Activated CD4-positive, alpha-beta memory T cell treated with anti-CD3 and anti-CD28 coated beads for 36 hours (primary cell): ENCODE results near the gene ANKFN1. TPM values are rescaled to one million over a fixed set of nuclear protein-coding genes. Genes with fewer than 3 reads are reported as not detected.

ENCODE experiments used
- CTCF ChIA-PET: fragments of 350-600 bp; sonication (Branson Sonifier 250); formaldehyde crosslinking; loops from one replicate; lab custom pipeline; 2021; ENCODE audit warnings: antibody characterized with exemption, inconsistent platforms; lab: Charles Lee
- POLR2A ChIA-PET: fragments of 350-600 bp; sonication (Branson Sonifier 250); formaldehyde crosslinking; loops from one replicate; lab custom pipeline; 2021; ENCODE audit warnings: antibody characterized with exemption; lab: Charles Lee
- DNase-seq: peaks from one replicate; pipeline ENCODE4 v3.0.0-alpha.2; 2020
- H3K27ac Mint-ChIP-seq: one replicate; pipeline ENCODE4 v1.8.0; 2021; ENCODE audit warnings: mixed read lengths
- H3K27me3 Mint-ChIP-seq: one replicate; pipeline ENCODE4 v1.8.0; 2021; ENCODE audit warnings: mixed read lengths
- H3K36me3 Mint-ChIP-seq: one replicate; pipeline ENCODE4 v1.8.0; 2021; ENCODE audit warnings: mixed read lengths
- H3K4me1 Mint-ChIP-seq: one replicate; pipeline ENCODE4 v1.8.0; 2021; ENCODE audit warnings: low read depth, mixed read lengths
- H3K4me3 Mint-ChIP-seq: one replicate; pipeline ENCODE4 v1.8.0; 2021; ENCODE audit warnings: mild to moderate bottlenecking, mixed read lengths
- H3K9me3 Mint-ChIP-seq: one replicate; pipeline ENCODE4 v1.8.0; 2021; ENCODE audit warnings: mixed read lengths
- intact Hi-C: fragments of 100-400 bp; cut with micrococcal nuclease; formaldehyde crosslinking; loops from one replicate; pipeline ENCODE4 v1.15.1; 2023
- total RNA-seq, 2 experiments: library from RNA; stranded (reverse); gene quantifications; one replicate each; pipeline ENCODE4 v1.2.3, GENCODE V29; 2021

ANKFN1 gene
- total RNA-seq, 2 experiments from 2014 or later = not detected

GRCh38 chr17:56175299-56175955, 22.2 kb downstream of the ANKFN1 start:
- intact Hi-C loops = no loop called here
- Mint-ChIP-seq H3K27me3 (peaks cover 2% of the 10 kb centered on the region), H3K27ac (no peak overlapping the region), H3K4me1 (no peaks in the 10 kb centered on the region), H3K4me3 (no peak overlapping the region), H3K36me3 (no peaks in the 10 kb centered on the region), H3K9me3 (no peaks in the 10 kb centered on the region)
- ChIA-PET CTCF (no interaction called here), POLR2A (no interaction called here)
- DNase-seq = peak; percentile 9

DNA sequence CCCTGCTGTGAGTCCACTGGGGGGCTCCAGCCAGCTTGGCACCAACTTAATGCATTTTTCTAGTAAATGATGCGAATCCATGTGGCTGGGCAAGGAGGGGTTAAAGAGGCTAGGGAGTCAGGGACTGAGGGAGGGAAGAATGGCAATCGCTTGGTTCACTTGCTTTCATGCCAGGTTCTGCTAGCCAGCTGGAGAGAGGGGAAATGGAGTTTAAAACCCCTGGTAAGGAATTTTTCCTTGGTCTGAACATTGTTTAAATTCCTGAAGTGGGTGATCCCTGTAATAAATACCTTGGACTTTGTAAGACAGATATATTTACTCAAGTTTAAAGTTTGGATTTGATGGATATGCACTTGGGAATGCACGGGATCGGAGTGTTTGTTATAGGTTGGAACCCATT, 22.8 kb downstream of the ANKFN1 start:
- no peak overlapping the region for H3K27ac Mint-ChIP-seq
- no peak for DNase-seq
- H3K27me3 Mint-ChIP-seq = peaks cover 2% of the 10 kb centered on the region
- no peaks in the 10 kb centered on the region for H3K9me3 Mint-ChIP-seq
- H3K4me1 Mint-ChIP-seq = no peaks in the 10 kb centered on the region
- no peaks in the 10 kb centered on the region for H3K36me3 Mint-ChIP-seq
- ChIA-PET POLR2A (no interaction called here), CTCF (no interaction called here)
- intact Hi-C loops = no loop called here
- H3K4me3 Mint-ChIP-seq = no peak overlapping the region

DNA sequence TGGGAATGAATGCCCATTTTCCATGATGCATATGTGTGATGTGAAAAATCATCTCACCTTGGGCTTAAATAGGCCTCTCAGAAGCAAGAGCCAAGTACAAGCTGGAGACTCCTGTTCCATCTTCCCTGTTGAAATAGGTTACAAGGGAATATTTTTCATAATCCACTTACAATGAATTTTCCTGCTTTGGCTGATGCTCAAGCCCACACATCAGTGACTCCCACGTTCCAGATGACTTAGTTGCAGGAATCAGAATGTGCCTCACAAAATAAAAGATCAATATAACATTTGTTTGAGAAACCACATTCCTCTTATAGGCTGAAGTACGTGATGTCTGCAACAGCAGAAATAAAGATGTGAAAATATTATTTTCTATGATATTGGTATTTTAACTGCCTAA, 24.1 kb downstream of the ANKFN1 start:
- no peaks in the 10 kb centered on the region for H3K4me1 Mint-ChIP-seq
- no peak overlapping the region for H3K27ac Mint-ChIP-seq
- no peaks in the 10 kb centered on the region for H3K36me3 Mint-ChIP-seq
- DNase-seq = no peak
- H3K27me3 Mint-ChIP-seq = peaks cover 2% of the 10 kb centered on the region
- POLR2A ChIA-PET = no interaction called here
- CTCF ChIA-PET = no interaction called here
- H3K4me3 Mint-ChIP-seq = no peak overlapping the region
- H3K9me3 Mint-ChIP-seq = no peaks in the 10 kb centered on the region
- intact Hi-C loops = no loop called here

DNA sequence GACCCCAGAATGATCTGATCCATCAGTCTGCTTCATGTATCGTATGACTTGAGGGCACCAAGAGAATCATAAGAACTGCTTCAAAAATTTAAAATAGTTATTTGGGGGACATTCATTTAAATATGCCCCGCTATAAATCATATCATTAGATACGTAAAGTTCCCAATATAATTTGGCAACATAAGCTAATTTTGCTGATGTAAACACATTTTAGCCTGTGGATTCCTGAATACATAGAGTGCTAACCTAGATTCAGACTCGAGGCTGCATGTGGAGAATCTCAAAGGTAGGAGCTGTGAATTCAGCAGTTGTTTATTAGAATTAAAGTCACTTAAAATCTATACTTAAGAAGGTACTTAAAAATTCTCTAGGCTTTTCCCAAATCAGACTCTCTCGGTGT, 24.9 kb downstream of the ANKFN1 start:
- CTCF ChIA-PET = no interaction called here
- H3K27me3 Mint-ChIP-seq = peaks cover 2% of the 10 kb centered on the region
- no peaks in the 10 kb centered on the region for H3K9me3 Mint-ChIP-seq
- H3K4me3 Mint-ChIP-seq = no peak overlapping the region
- H3K4me1 Mint-ChIP-seq = no peaks in the 10 kb centered on the region
- no peak for DNase-seq
- POLR2A ChIA-PET = no interaction called here
- intact Hi-C loops = no loop called here
- no peaks in the 10 kb centered on the region for H3K36me3 Mint-ChIP-seq
- no peak overlapping the region for H3K27ac Mint-ChIP-seq

DNA sequence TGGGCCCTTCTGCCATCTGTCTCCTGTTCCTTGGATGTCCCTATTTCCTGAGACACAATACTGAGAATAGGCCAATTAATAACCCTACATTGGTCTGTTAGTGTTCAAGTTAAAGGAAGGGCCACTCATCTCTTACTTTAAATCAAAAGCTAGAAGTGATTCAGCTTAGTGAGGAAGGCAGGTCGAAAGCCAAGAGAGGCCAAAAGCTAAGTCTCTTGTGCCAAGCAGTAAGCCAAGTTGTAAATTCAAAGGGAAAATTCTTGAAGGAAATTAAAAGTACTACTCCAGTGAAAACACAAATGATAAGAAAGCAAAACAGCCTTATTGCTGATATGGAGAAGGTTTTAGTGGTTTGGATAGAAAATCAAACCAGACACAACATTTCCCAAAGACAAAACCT, 28.8 kb downstream of the ANKFN1 start:
- Mint-ChIP-seq H3K36me3 (no peaks in the 10 kb centered on the region), H3K27ac (no peak overlapping the region), H3K27me3 (peaks cover 4% of the 10 kb centered on the region), H3K4me1 (no peaks in the 10 kb centered on the region), H3K4me3 (no peak overlapping the region), H3K9me3 (no peaks in the 10 kb centered on the region)
- intact Hi-C loops = no loop called here
- no peak for DNase-seq
- CTCF ChIA-PET = no interaction called here
- POLR2A ChIA-PET = no interaction called here

GRCh38 chr17:56184650-56185049, 31.4 kb downstream of the ANKFN1 start:
- no peak for DNase-seq
- POLR2A ChIA-PET = no interaction called here
- intact Hi-C loops = no loop called here
- H3K27me3 Mint-ChIP-seq = peaks cover 2% of the 10 kb centered on the region
- H3K9me3 Mint-ChIP-seq = no peaks in the 10 kb centered on the region
- H3K36me3 Mint-ChIP-seq = no peaks in the 10 kb centered on the region
- H3K4me3 Mint-ChIP-seq = no peak overlapping the region
- no peak overlapping the region for H3K27ac Mint-ChIP-seq
- CTCF ChIA-PET = no interaction called here
- no peaks in the 10 kb centered on the region for H3K4me1 Mint-ChIP-seq

- no peaks in the 10 kb centered on the region for H3K9me3 Mint-ChIP-seq
- POLR2A ChIA-PET = no interaction called here
- H3K4me1 Mint-ChIP-seq = no peaks in the 10 kb centered on the region
- no peak overlapping the region for H3K4me3 Mint-ChIP-seq
- no peak overlapping the region for H3K27ac Mint-ChIP-seq
- DNase-seq = no peak
- no peaks in the 10 kb centered on the region for H3K36me3 Mint-ChIP-seq
- intact Hi-C loops = no loop called here
- peaks cover 2% of the 10 kb centered on the region for H3K27me3 Mint-ChIP-seq
- CTCF ChIA-PET = no interaction called here
These were observed 32.4 kb downstream of the ANKFN1 start for GRCh38 chr17:56185491-56186221.

GRCh38 chr17:56186222-56186786, 33.0 kb downstream of the ANKFN1 start:
- H3K4me1 Mint-ChIP-seq = no peaks in the 10 kb centered on the region
- POLR2A ChIA-PET = no interaction called here
- no peak overlapping the region for H3K4me3 Mint-ChIP-seq
- intact Hi-C loops = no loop called here
- H3K9me3 Mint-ChIP-seq = no peaks in the 10 kb centered on the region
- no peaks in the 10 kb centered on the region for H3K36me3 Mint-ChIP-seq
- peaks cover 2% of the 10 kb centered on the region for H3K27me3 Mint-ChIP-seq
- no peak for DNase-seq
- H3K27ac Mint-ChIP-seq = no peak overlapping the region
- CTCF ChIA-PET = no interaction called here

DNA sequence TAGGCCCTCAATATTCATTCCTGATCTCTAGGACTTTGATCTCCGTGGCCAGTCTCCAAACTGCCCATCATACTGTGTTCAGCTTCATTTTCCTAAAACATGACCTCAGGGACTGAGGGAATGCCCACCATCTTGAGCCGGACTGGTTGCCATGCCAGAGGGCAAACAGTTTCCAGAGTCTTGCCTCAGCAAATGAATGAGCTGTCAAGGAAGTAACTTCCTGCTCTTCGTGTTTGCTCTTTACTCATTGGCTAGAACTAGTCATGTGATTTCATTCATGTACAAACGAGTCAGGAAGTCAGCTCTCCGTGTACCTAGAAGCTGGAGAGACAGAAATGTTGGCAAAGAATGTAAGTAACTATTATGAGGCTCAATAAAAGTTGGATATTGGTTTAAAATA, 50.2 kb downstream of the ANKFN1 start:
- no peak overlapping the region for H3K4me3 Mint-ChIP-seq
- CTCF ChIA-PET = no interaction called here
- peaks cover 7% of the 10 kb centered on the region for H3K4me1 Mint-ChIP-seq
- H3K9me3 Mint-ChIP-seq = peaks cover 3% of the 10 kb centered on the region
- intact Hi-C loops = no loop called here
- H3K27ac Mint-ChIP-seq = no peak overlapping the region
- no peaks in the 10 kb centered on the region for H3K36me3 Mint-ChIP-seq
- POLR2A ChIA-PET = no interaction called here
- H3K27me3 Mint-ChIP-seq = no peaks in the 10 kb centered on the region
- DNase-seq = no peak

DNA sequence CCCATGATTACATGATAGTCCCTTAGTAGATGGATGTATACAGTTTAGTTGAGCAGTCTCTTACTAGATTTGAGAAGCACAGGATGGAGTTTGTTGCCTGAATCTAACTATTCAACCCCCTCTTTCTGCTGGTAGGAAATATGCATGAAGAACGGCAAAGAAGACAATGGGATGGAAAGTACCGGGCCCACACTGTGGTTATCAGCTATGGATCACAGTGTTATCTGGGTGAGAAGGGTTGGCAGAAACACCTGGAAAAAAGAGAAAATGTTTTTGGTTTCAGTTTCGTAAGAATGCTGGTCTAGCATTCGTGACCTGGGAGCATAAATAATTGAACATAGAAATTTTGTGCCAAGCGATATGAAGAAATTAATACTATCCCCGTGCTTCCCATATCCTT, 53.1 kb downstream of the ANKFN1 start:
- peaks cover 6% of the 10 kb centered on the region for H3K9me3 Mint-ChIP-seq
- intact Hi-C loops = no loop called here
- H3K27me3 Mint-ChIP-seq = no peaks in the 10 kb centered on the region
- H3K4me1 Mint-ChIP-seq = peaks cover 7% of the 10 kb centered on the region
- no peaks in the 10 kb centered on the region for H3K36me3 Mint-ChIP-seq
- no peak overlapping the region for H3K27ac Mint-ChIP-seq
- ChIA-PET POLR2A (no interaction called here), CTCF (no interaction called here)
- DNase-seq = no peak
- H3K4me3 Mint-ChIP-seq = no peak overlapping the region

GRCh38 chr17:56213031-56213430, 59.8 kb downstream of the ANKFN1 start:
- H3K27me3 Mint-ChIP-seq = peaks cover 14% of the 10 kb centered on the region
- no peak overlapping the region for H3K4me3 Mint-ChIP-seq
- H3K4me1 Mint-ChIP-seq = no peaks in the 10 kb centered on the region
- H3K9me3 Mint-ChIP-seq = peaks cover 3% of the 10 kb centered on the region
- no peaks in the 10 kb centered on the region for H3K36me3 Mint-ChIP-seq
- CTCF ChIA-PET = no interaction called here
- H3K27ac Mint-ChIP-seq = no peak overlapping the region
- no peak for DNase-seq
- POLR2A ChIA-PET = no interaction called here
- intact Hi-C loops = no loop called here

DNA sequence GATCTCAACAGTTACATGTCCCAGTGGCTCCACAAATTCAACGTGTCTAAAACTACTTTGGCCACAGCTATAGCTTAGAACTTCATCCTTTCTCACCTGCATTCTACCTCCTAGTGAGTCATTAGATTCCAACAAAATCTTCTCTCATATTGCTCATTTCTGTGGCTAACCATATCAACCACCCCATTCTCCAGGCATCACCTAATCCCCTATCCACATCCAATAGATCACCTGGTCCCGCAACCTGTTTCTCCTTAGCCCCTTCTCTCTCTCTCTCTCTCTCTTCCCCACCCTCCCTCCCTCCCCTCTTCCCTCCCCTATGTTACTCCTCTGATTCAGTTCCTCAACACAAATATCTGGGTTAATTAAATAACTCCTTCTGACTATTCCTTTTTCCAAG, 64.6 kb downstream of the ANKFN1 start:
- intact Hi-C loops = no loop called here
- peaks cover 13% of the 10 kb centered on the region for H3K27me3 Mint-ChIP-seq
- no peak overlapping the region for H3K27ac Mint-ChIP-seq
- H3K9me3 Mint-ChIP-seq = peaks cover 2% of the 10 kb centered on the region
- ChIA-PET POLR2A (no interaction called here), CTCF (no interaction called here)
- H3K36me3 Mint-ChIP-seq = no peaks in the 10 kb centered on the region
- no peaks in the 10 kb centered on the region for H3K4me1 Mint-ChIP-seq
- no peak overlapping the region for H3K4me3 Mint-ChIP-seq
- DNase-seq = no peak

GRCh38 chr17:56222255-56222654, 69.0 kb downstream of the ANKFN1 start:
- Mint-ChIP-seq H3K27ac (no peak overlapping the region), H3K36me3 (no peaks in the 10 kb centered on the region), H3K4me1 (no peaks in the 10 kb centered on the region), H3K4me3 (no peak overlapping the region), H3K9me3 (peaks cover 2% of the 10 kb centered on the region), H3K27me3 (peaks cover 1% of the 10 kb centered on the region)
- no peak for DNase-seq
- ChIA-PET POLR2A (no interaction called here), CTCF (no interaction called here)
- intact Hi-C loops = no loop called here
